GM23338 (cell line): Measurements from ENCODE around the gene GNAZ.

ENCODE experiments used
- CREB1 ChIP-seq: fragments of 250-450 bp; sonication (Bioruptor Pico); IDR thresholded peaks from 2 replicates; pipeline ENCODE4 v1.5.0; 2020; ENCODE audit warnings: low read depth, mild to moderate bottlenecking, moderate library complexity
- EZH2 ChIP-seq: fragments of 200-600 bp; sonication (generic); IDR thresholded peaks from one replicate; pipeline ENCODE4 v1.8.0; 2017; ENCODE audit warnings: antibody characterized with exemption, mild to moderate bottlenecking, low read depth; ENCODE audit not compliant: unreplicated experiment
- EZH2phosphoT487 ChIP-seq: fragments of 200-600 bp; sonication (generic); IDR thresholded peaks from one replicate; pipeline ENCODE4 v1.8.1; 2018; ENCODE audit warnings: antibody characterized with exemption; ENCODE audit not compliant: unreplicated experiment
- JUNB ChIP-seq: IDR thresholded peaks from one replicate; pipeline ENCODE4 v1.6.1; 2016; ENCODE audit warnings: antibody characterized with exemption; ENCODE audit not compliant: unreplicated experiment
- NANOG ChIP-seq: IDR thresholded peaks from 2 replicates; pipeline ENCODE4 v1.6.1; 2016; ENCODE audit warnings: antibody characterized with exemption, borderline replicate concordance
- POLR2AphosphoS5 ChIP-seq: IDR thresholded peaks from 2 replicates; pipeline ENCODE4 v1.6.1; 2016; ENCODE audit warnings: antibody characterized with exemption, low read depth
- ZNF114 ChIP-seq: fragments of 250-450 bp; sonication (Bioruptor Pico); IDR thresholded peaks from 2 replicates; pipeline ENCODE4 v1.5.0; 2020; ENCODE audit warnings: mild to moderate bottlenecking, moderate library complexity
- ZNF331 ChIP-seq: fragments of 250-450 bp; sonication (Bioruptor Pico); IDR thresholded peaks from 2 replicates; pipeline ENCODE4 v1.5.0; 2020; ENCODE audit warnings: low read depth, mild to moderate bottlenecking, moderate library complexity
- TF ChIP-seq, protein P1 (sequence below), 2 experiments: fragments of 200-600 bp in 1 of 2; sonication (generic) in 1 of 2; conservative IDR thresholded peaks; 2 replicates each; pipeline versions ENCODE4 v1.5.1 to v1.6.1; 2016 to 2017; ENCODE audit warnings: antibody characterized with exemption in 2 of 2, low read depth in 2 of 2, mild to moderate bottlenecking in 2 of 2, moderate library complexity in 1 of 2
- TF ChIP-seq, protein P2 (sequence below): IDR thresholded peaks from one replicate; pipeline ENCODE4 v1.6.1; 2018; ENCODE audit warnings: antibody characterized with exemption; ENCODE audit not compliant: unreplicated experiment

DNA sequence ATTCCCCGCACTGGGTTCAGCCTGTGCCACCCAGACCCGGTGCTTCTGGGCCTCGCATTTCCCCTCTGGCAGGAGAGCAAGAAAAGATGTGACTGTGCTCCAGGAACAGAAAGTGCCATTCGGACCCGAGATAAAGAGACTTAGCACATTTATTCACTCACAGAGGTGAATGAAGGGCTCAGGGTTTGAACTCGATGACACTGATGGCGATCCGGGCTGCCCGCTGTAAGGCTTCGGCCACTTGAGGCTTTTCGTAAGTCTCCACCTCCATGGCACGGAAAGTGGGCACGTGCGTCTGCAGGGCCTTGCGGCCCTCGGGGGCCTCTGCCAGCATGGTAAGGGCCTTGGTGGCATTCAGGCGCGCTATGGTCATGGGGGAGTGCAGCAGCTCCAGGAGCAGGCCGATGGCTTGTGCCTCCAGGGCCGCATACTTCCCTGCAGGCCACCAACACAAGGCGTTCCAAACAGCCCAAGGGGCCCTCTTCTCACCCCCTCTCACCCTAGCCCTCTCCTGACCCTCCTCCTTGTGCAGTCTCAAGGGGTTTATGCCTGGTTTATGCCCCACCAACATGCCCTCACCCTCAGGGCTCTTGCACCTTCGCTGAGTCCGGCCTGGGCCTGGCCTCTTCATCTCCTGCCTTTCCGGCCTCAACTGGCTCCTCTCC is 10.9 kb upstream of the GNAZ start:
- TF ChIP-seq, protein P1, sequence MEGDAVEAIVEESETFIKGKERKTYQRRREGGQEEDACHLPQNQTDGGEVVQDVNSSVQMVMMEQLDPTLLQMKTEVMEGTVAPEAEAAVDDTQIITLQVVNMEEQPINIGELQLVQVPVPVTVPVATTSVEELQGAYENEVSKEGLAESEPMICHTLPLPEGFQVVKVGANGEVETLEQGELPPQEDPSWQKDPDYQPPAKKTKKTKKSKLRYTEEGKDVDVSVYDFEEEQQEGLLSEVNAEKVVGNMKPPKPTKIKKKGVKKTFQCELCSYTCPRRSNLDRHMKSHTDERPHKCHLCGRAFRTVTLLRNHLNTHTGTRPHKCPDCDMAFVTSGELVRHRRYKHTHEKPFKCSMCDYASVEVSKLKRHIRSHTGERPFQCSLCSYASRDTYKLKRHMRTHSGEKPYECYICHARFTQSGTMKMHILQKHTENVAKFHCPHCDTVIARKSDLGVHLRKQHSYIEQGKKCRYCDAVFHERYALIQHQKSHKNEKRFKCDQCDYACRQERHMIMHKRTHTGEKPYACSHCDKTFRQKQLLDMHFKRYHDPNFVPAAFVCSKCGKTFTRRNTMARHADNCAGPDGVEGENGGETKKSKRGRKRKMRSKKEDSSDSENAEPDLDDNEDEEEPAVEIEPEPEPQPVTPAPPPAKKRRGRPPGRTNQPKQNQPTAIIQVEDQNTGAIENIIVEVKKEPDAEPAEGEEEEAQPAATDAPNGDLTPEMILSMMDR (conservative IDR thresholded peaks at IDR 0.05; ENCODE audit: low read depth in 2 of 2) = no peak
- no peak for TF ChIP-seq EZH2
- no peak for TF ChIP-seq POLR2AphosphoS5
- TF ChIP-seq JUNB = no peak
- no peak for TF ChIP-seq ZNF331
- TF ChIP-seq, protein P2, sequence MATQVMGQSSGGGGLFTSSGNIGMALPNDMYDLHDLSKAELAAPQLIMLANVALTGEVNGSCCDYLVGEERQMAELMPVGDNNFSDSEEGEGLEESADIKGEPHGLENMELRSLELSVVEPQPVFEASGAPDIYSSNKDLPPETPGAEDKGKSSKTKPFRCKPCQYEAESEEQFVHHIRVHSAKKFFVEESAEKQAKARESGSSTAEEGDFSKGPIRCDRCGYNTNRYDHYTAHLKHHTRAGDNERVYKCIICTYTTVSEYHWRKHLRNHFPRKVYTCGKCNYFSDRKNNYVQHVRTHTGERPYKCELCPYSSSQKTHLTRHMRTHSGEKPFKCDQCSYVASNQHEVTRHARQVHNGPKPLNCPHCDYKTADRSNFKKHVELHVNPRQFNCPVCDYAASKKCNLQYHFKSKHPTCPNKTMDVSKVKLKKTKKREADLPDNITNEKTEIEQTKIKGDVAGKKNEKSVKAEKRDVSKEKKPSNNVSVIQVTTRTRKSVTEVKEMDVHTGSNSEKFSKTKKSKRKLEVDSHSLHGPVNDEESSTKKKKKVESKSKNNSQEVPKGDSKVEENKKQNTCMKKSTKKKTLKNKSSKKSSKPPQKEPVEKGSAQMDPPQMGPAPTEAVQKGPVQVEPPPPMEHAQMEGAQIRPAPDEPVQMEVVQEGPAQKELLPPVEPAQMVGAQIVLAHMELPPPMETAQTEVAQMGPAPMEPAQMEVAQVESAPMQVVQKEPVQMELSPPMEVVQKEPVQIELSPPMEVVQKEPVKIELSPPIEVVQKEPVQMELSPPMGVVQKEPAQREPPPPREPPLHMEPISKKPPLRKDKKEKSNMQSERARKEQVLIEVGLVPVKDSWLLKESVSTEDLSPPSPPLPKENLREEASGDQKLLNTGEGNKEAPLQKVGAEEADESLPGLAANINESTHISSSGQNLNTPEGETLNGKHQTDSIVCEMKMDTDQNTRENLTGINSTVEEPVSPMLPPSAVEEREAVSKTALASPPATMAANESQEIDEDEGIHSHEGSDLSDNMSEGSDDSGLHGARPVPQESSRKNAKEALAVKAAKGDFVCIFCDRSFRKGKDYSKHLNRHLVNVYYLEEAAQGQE = no peak
- TF ChIP-seq EZH2phosphoT487 = no peak
- no peak for TF ChIP-seq ZNF114 (CRISPR knock-in tag)
- TF ChIP-seq CREB1 (CRISPR knock-in tag) = no peak
- TF ChIP-seq NANOG = no peak
